Measurements from ENCODE around the gene MORC4.

MORC4 gene

GRCh38 chrX:106952089-106952488, 47.9 kb downstream of the MORC4 start:
- no peak for DNase-seq

GRCh38 chrX:106951230-106951629, 48.8 kb downstream of the MORC4 start:
- no peak for DNase-seq

- no peak for DNase-seq
These were observed 49.6 kb downstream of the MORC4 start for GRCh38 chrX:106950381-106950780.

- no peak for DNase-seq
These were observed 50.6 kb downstream of the MORC4 start for GRCh38 chrX:106949366-106949765.

- DNase-seq: no peak
These were observed 51.4 kb downstream of the MORC4 start for GRCh38 chrX:106948641-106949040.

- no peak for DNase-seq
These were observed 53.5 kb downstream of the MORC4 start for GRCh38 chrX:106946464-106946863.

- DNase-seq: no peak
These were observed 59.9 kb downstream of the MORC4 start for GRCh38 chrX:106940068-106940467.

- no peak for DNase-seq
These were observed 60.4 kb downstream of the MORC4 start for GRCh38 chrX:106939566-106939965.

- DNase-seq: no peak
These were observed 63.8 kb downstream of the MORC4 start for GRCh38 chrX:106936246-106936645.

- peak; percentile 18 for DNase-seq
These were observed 64.8 kb downstream of the MORC4 start for GRCh38 chrX:106935175-106935574.

- no peak for DNase-seq
These were observed 66.5 kb downstream of the MORC4 start for GRCh38 chrX:106933538-106933961.

- DNase-seq: no peak
These were observed 67.0 kb downstream of the MORC4 start for GRCh38 chrX:106932960-106933537.

- no peak for DNase-seq
These were observed 67.5 kb downstream of the MORC4 start for GRCh38 chrX:106932492-106932923.

GRCh38 chrX:106931831-106932491, 68.1 kb downstream of the MORC4 start:
- DNase-seq: no peak

GRCh38 chrX:106928227-106928626, 71.8 kb downstream of the MORC4 start:
- DNase-seq: no peak

GRCh38 chrX:106927700-106928099, 72.3 kb downstream of the MORC4 start:
- DNase-seq: no peak

GRCh38 chrX:106927023-106927422, 73.0 kb downstream of the MORC4 start:
- DNase-seq: no peak

- no peak for DNase-seq
These were observed 78.4 kb downstream of the MORC4 start for GRCh38 chrX:106921637-106922036.

GRCh38 chrX:106919932-106920452, 80.0 kb downstream of the MORC4 start, which contains the start of gene CLDN2:
Gene CLDN2, plus strand, starts transcription at chrX:106920402. Its CDS starts 7,827 bp downstream, at chrX:106928229.
- DNase-seq: no peak

- no peak for DNase-seq
These were observed 82.0 kb downstream of the MORC4 start for GRCh38 chrX:106917830-106918500.

GRCh38 chrX:106912864-106913263, 87.1 kb downstream of the MORC4 start:
- DNase-seq: no peak

GRCh38 chrX:106906361-106906760, 93.7 kb downstream of the MORC4 start:
- no peak for DNase-seq

- no peak for DNase-seq
These were observed 94.8 kb downstream of the MORC4 start for GRCh38 chrX:106905064-106905708.

Measured in NCI-H1092 treated with DMSO at 0.1 percent for 48 hours (cell line).